Esophagus squamous epithelium (tissue), 4 donors: ENCODE results near the gene ANKRD11.

Experiments used
- POLR2A ChIP-seq, 4 donors: fragments of 450-650 bp; IDR thresholded peaks; one replicate each; pipeline ENCODE4 v1.6.1; 2017; ENCODE audit warnings: antibody characterized with exemption in 4 of 4, mild to moderate bottlenecking in 4 of 4, moderate library complexity in 3 of 4
- TF ChIP-seq, protein P1 (sequence below), 6 experiments: fragments of 450-650 bp in 4 of 6; fragments of 200-600 bp in 2 of 6; sonication (generic) in 2 of 6; IDR thresholded peaks; one replicate each; pipeline ENCODE4 v1.5.1; 2016 to 2019; ENCODE audit warnings: antibody characterized with exemption in 6 of 6, mild to moderate bottlenecking in 4 of 6, moderate library complexity in 4 of 6

DNA sequence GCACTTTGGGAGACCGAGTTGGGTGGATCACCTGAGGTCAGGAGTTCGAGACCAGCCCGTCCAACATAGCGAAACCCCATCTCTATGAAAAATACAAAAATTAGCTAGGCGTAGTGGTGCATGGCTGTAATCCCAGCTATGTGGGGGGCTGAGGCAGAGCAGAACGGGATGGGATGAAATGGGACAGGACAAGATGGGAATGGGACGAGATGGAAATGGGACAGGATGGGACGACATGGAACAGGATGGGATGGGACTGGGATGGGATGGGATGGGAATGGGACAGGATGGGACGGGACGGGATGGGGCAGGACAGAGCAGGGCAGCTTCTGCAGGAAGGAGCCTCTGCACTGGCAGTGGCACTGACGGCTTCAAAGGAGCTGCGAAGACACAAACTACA, 106.1 kb downstream of the ANKRD11 start:
- TF ChIP-seq POLR2A (IDR thresholded peaks at IDR 0.05): no peak
- TF ChIP-seq, protein P1, sequence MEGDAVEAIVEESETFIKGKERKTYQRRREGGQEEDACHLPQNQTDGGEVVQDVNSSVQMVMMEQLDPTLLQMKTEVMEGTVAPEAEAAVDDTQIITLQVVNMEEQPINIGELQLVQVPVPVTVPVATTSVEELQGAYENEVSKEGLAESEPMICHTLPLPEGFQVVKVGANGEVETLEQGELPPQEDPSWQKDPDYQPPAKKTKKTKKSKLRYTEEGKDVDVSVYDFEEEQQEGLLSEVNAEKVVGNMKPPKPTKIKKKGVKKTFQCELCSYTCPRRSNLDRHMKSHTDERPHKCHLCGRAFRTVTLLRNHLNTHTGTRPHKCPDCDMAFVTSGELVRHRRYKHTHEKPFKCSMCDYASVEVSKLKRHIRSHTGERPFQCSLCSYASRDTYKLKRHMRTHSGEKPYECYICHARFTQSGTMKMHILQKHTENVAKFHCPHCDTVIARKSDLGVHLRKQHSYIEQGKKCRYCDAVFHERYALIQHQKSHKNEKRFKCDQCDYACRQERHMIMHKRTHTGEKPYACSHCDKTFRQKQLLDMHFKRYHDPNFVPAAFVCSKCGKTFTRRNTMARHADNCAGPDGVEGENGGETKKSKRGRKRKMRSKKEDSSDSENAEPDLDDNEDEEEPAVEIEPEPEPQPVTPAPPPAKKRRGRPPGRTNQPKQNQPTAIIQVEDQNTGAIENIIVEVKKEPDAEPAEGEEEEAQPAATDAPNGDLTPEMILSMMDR (IDR thresholded peaks at IDR 0.05): no peak
